Neural crest cell (in vitro differentiated cells): ENCODE data around the gene CRYAB. TPM values are rescaled to one million over a fixed set of nuclear protein-coding genes. Genes with fewer than 3 reads are reported as not detected.

Experiments
- DNase-seq: peaks from one replicate; pipeline ENCODE4 v3.0.0; 2021; ENCODE audit warnings: low read depth, mixed read lengths, low spot score
- H3K27ac Mint-ChIP-seq: one replicate; pipeline ENCODE4 v1.8.0; 2021; ENCODE audit warnings: mild to moderate bottlenecking, mixed read lengths; ENCODE audit not compliant: unreplicated experiment
- H3K27me3 Mint-ChIP-seq: 2 replicates; pipeline ENCODE4 v1.8.0; 2021; ENCODE audit warnings: low read depth, mild to moderate bottlenecking, mixed read lengths
- H3K36me3 Mint-ChIP-seq: 2 replicates; pipeline ENCODE4 v1.8.0; 2021; ENCODE audit warnings: low read depth, mild to moderate bottlenecking, mixed read lengths
- H3K4me1 Mint-ChIP-seq: 2 replicates; pipeline ENCODE4 v1.8.0; 2021; ENCODE audit warnings: mixed read lengths
- H3K4me3 Mint-ChIP-seq: one replicate; pipeline ENCODE4 v1.8.0; 2021; ENCODE audit warnings: mild to moderate bottlenecking, mixed read lengths
- H3K9me3 Mint-ChIP-seq: 2 replicates; pipeline ENCODE4 v1.8.0; 2021; ENCODE audit warnings: mixed read lengths
- total RNA-seq: library from RNA; stranded (reverse); gene quantifications from 2 replicates; pipeline ENCODE4 v1.2.1, GENCODE V29; 2021
- TF ChIP-seq, protein P1 (sequence below): fragments of 200-600 bp; sonication (generic); conservative IDR thresholded peaks from 2 replicates; pipeline ENCODE4 v1.5.0; 2021; ENCODE audit warnings: antibody characterized with exemption, mild to moderate bottlenecking

Gene CRYAB
- total RNA-seq, 1 donor from 2014 or later = not detected

GRCh38 chr11:111918390-111919256 lies 7.1 kb upstream of the CRYAB start, which contains the start of gene C11orf52:
Gene C11orf52 (plus strand): TSS chr11:111918913. CDS start chr11:111918973, 60 bp downstream.
- no peak within 1 kb of the TSS for H3K27ac Mint-ChIP-seq
- no peak within 1 kb of the TSS for H3K4me3 Mint-ChIP-seq
- TF ChIP-seq, protein P1, sequence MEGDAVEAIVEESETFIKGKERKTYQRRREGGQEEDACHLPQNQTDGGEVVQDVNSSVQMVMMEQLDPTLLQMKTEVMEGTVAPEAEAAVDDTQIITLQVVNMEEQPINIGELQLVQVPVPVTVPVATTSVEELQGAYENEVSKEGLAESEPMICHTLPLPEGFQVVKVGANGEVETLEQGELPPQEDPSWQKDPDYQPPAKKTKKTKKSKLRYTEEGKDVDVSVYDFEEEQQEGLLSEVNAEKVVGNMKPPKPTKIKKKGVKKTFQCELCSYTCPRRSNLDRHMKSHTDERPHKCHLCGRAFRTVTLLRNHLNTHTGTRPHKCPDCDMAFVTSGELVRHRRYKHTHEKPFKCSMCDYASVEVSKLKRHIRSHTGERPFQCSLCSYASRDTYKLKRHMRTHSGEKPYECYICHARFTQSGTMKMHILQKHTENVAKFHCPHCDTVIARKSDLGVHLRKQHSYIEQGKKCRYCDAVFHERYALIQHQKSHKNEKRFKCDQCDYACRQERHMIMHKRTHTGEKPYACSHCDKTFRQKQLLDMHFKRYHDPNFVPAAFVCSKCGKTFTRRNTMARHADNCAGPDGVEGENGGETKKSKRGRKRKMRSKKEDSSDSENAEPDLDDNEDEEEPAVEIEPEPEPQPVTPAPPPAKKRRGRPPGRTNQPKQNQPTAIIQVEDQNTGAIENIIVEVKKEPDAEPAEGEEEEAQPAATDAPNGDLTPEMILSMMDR = no peak
- no peaks in the 10 kb centered on the region for H3K36me3 Mint-ChIP-seq
- no peaks in the 10 kb centered on the region for H3K9me3 Mint-ChIP-seq
- H3K27me3 Mint-ChIP-seq = peaks cover 10% of the 10 kb centered on the region
- DNase-seq = no peak
- H3K4me1 Mint-ChIP-seq = peaks cover 13% of the 10 kb centered on the region

DNA sequence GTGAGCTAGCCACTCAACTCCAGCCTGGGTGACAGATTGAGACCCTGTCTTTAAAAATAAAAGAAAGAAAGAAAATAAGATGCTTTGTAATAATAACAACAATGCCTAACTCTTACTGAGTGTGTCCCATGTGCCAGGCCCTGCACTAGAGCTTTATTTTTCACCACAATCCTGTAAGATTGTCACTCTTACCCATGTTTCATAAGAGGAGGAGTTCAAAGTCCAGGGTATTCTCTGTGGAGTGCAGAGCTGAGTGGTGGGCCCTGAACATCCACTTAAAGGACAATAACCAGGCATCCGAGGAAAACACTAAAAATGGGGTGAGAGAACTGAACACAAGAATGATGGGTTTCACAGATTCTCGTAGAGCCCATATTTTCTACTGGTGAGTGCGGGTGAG lies 6.2 kb upstream of the CRYAB start:
- H3K27ac Mint-ChIP-seq = no peak overlapping the region

GRCh38 chr11:111917312-111917711 lies 5.7 kb upstream of the CRYAB start:
- no peak for DNase-seq
- H3K4me3 Mint-ChIP-seq = no peak overlapping the region
- no peak overlapping the region for H3K27ac Mint-ChIP-seq
- TF ChIP-seq, protein P1 = no peak
- peaks cover 10% of the 10 kb centered on the region for H3K27me3 Mint-ChIP-seq
- H3K9me3 Mint-ChIP-seq = no peaks in the 10 kb centered on the region
- H3K36me3 Mint-ChIP-seq = no peaks in the 10 kb centered on the region
- H3K4me1 Mint-ChIP-seq = peaks cover 8% of the 10 kb centered on the region

More for the DNA sequence above, 6.2 kb upstream of the CRYAB start:
- no peaks in the 10 kb centered on the region for H3K9me3 Mint-ChIP-seq
- H3K36me3 Mint-ChIP-seq = no peaks in the 10 kb centered on the region
- H3K4me3 Mint-ChIP-seq = no peak overlapping the region
- peaks cover 10% of the 10 kb centered on the region for H3K27me3 Mint-ChIP-seq
- H3K4me1 Mint-ChIP-seq = peaks cover 8% of the 10 kb centered on the region
- TF ChIP-seq, protein P1 = no peak
- DNase-seq = no peak

DNA sequence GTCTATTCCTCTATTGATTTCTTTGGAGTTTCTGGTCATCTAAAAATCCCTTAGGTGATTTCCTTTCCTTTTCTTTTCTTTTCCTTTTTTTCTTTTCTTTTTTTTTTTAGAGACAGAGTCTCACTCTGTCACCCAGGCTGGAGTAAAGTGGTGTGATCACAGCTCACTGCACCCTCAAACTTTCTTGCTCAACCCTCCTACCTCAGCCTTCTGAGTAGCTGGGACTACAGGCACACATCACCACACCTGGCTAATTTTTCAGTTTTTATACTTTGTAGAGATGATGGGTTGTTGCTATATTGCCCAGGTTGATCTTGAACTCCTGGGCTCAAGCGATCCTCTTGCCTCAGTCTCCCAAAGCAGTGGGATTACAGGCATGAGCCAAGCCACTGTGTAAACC lies 5.2 kb upstream of the CRYAB start:
- Mint-ChIP-seq H3K9me3 (no peaks in the 10 kb centered on the region), H3K4me3 (no peak overlapping the region), H3K27ac (no peak overlapping the region)

GRCh38 chr11:111913997-111914396 lies 2.4 kb upstream of the CRYAB start:
- Mint-ChIP-seq H3K4me1 (peaks cover 17% of the 10 kb centered on the region), H3K27me3 (peaks cover 10% of the 10 kb centered on the region), H3K9me3 (no peaks in the 10 kb centered on the region), H3K27ac (peak overlapping the region; percentile 75), H3K4me3 (no peak overlapping the region), H3K36me3 (no peaks in the 10 kb centered on the region)
- TF ChIP-seq, protein P1 = no peak
- no peak for DNase-seq

More for the DNA sequence above, 5.2 kb upstream of the CRYAB start:
- Mint-ChIP-seq H3K4me1 (peaks cover 12% of the 10 kb centered on the region), H3K27me3 (peaks cover 10% of the 10 kb centered on the region), H3K36me3 (no peaks in the 10 kb centered on the region)
- TF ChIP-seq, protein P1 = no peak
- DNase-seq = no peak
